Measurements from ENCODE around the gene PLCB4.

The PLCB4 gene

GRCh38 chr20:9482180-9482579 is 413.3 kb downstream of the PLCB4 start:
- no peak for DNase-seq (ENCODE audit: low read depth in 2 of 3, low spot score in 1 of 3)

- no peak for DNase-seq (ENCODE audit: low read depth in 2 of 3, low spot score in 1 of 3)
Measured at GRCh38 chr20:9483131-9483530, 414.2 kb downstream of the PLCB4 start.

- no peak for DNase-seq (ENCODE audit: low read depth in 2 of 3, low spot score in 1 of 3)
Measured at GRCh38 chr20:9485614-9486340, 416.9 kb downstream of the PLCB4 start.

- no peak for DNase-seq (ENCODE audit: low read depth in 2 of 3, low spot score in 1 of 3)
Measured at GRCh38 chr20:9487231-9487630, 418.3 kb downstream of the PLCB4 start.

- DNase-seq (ENCODE audit: low read depth in 2 of 3, low spot score in 1 of 3), result no peak
Measured at GRCh38 chr20:9488063-9488462, 419.2 kb downstream of the PLCB4 start.

GRCh38 chr20:9490161-9490560 is 421.3 kb downstream of the PLCB4 start:
- no peak for DNase-seq (ENCODE audit: low read depth in 2 of 3, low spot score in 1 of 3)

GRCh38 chr20:9490631-9491030 is 421.7 kb downstream of the PLCB4 start:
- no peak for DNase-seq (ENCODE audit: low read depth in 2 of 3, low spot score in 1 of 3)

GRCh38 chr20:9491324-9491723 is 422.4 kb downstream of the PLCB4 start:
- DNase-seq (ENCODE audit: low read depth in 2 of 3, low spot score in 1 of 3), result no peak

- no peak for DNase-seq (ENCODE audit: low read depth in 2 of 3, low spot score in 1 of 3)
Measured at GRCh38 chr20:9492067-9492466, 423.2 kb downstream of the PLCB4 start.

GRCh38 chr20:9493803-9494202 is 424.9 kb downstream of the PLCB4 start:
- DNase-seq (ENCODE audit: low read depth in 2 of 3, low spot score in 1 of 3), result no peak

- DNase-seq (ENCODE audit: low read depth in 2 of 3, low spot score in 1 of 3), result no peak
Measured at GRCh38 chr20:9495701-9496100, 426.8 kb downstream of the PLCB4 start.

- DNase-seq (ENCODE audit: low read depth in 2 of 3, low spot score in 1 of 3), result no peak
Measured at GRCh38 chr20:9496155-9496554, 427.3 kb downstream of the PLCB4 start.

- no peak for DNase-seq (ENCODE audit: low read depth in 2 of 3, low spot score in 1 of 3)
Measured at GRCh38 chr20:9498322-9498721, 429.4 kb downstream of the PLCB4 start.

- no peak for DNase-seq (ENCODE audit: low read depth in 2 of 3, low spot score in 1 of 3)
Measured at GRCh38 chr20:9499126-9499899, 430.4 kb downstream of the PLCB4 start.

- no peak for DNase-seq (ENCODE audit: low read depth in 2 of 3, low spot score in 1 of 3)
Measured at GRCh38 chr20:9500121-9500520, 431.2 kb downstream of the PLCB4 start.

GRCh38 chr20:9501473-9501872 is 432.6 kb downstream of the PLCB4 start:
- DNase-seq (ENCODE audit: low read depth in 2 of 3, low spot score in 1 of 3), result no peak

- no peak for DNase-seq (ENCODE audit: low read depth in 2 of 3, low spot score in 1 of 3)
Measured at GRCh38 chr20:9503526-9504245, 434.8 kb downstream of the PLCB4 start.

GRCh38 chr20:9506280-9506821 is 437.5 kb downstream of the PLCB4 start:
- no peak for DNase-seq (ENCODE audit: low read depth in 2 of 3, low spot score in 1 of 3)

GRCh38 chr20:9506964-9507369 is 438.1 kb downstream of the PLCB4 start:
- no peak for DNase-seq (ENCODE audit: low read depth in 2 of 3, low spot score in 1 of 3)

GRCh38 chr20:9507544-9508239 is 438.8 kb downstream of the PLCB4 start:
- DNase-seq (ENCODE audit: low read depth in 2 of 3, low spot score in 1 of 3), result no peak

GRCh38 chr20:9508240-9508661 is 439.4 kb downstream of the PLCB4 start:
- no peak for DNase-seq (ENCODE audit: low read depth in 2 of 3, low spot score in 1 of 3)
